WTC11 (cell line): Measurements from ENCODE around the gene RAPGEF2. TPM values are rescaled to one million over a fixed set of nuclear protein-coding genes. Genes with fewer than 3 reads are reported as not detected.

ENCODE experiments used
- ATAC-seq: fragments of 200-7000 bp; cut with Tn5 transposase; 2 replicates; pipeline ENCODE4 v1.10.0; 2021; ENCODE audit warnings: mild to moderate bottlenecking, moderate library complexity
- CTCF ChIA-PET: fragments of 300-600 bp; sonication (Branson Sonifier 250); formaldehyde crosslinking; loops from one replicate; lab custom pipeline; 2021; ENCODE audit warnings: antibody characterized with exemption; lab: Charles Lee
- POLR2A ChIA-PET: fragments of 350-600 bp; sonication (Branson Sonifier 250); formaldehyde crosslinking; loops from one replicate; lab custom pipeline; 2021; ENCODE audit warnings: antibody characterized with exemption; lab: Charles Lee
- DNase-seq: peaks from one replicate; pipeline ENCODE4 v3.0.0; 2021; ENCODE audit warnings: low spot score
- H3K27ac Mint-ChIP-seq: 2 replicates; pipeline ENCODE4 v1.8.0; 2021; ENCODE audit warnings: mixed read lengths
- H3K27me3 Mint-ChIP-seq: 2 replicates; pipeline ENCODE4 v1.8.0; 2021; ENCODE audit warnings: low read depth, mild to moderate bottlenecking, moderate library complexity, mixed read lengths
- H3K36me3 Mint-ChIP-seq: 2 replicates; pipeline ENCODE4 v1.8.0; 2021; ENCODE audit warnings: mixed read lengths
- H3K4me1 Mint-ChIP-seq: 2 replicates; pipeline ENCODE4 v1.8.0; 2022; ENCODE audit warnings: mixed read lengths
- H3K4me3 Mint-ChIP-seq: 2 replicates; pipeline ENCODE4 v1.8.0; 2021; ENCODE audit warnings: mild to moderate bottlenecking, moderate library complexity, mixed read lengths
- H3K9me3 Mint-ChIP-seq: 2 replicates; pipeline ENCODE4 v1.8.0; 2021; ENCODE audit warnings: mixed read lengths
- CDX4 ChIP-seq: fragments of 250-450 bp; sonication (Bioruptor Pico); IDR thresholded peaks from 2 replicates; pipeline ENCODE4 v1.9.0; 2021; ENCODE audit warnings: moderate library complexity, mild to moderate bottlenecking, inconsistent platforms, borderline replicate concordance
- FOXP1 ChIP-seq: sonication (generic); formaldehyde crosslinking; IDR thresholded peaks from 2 replicates; pipeline ENCODE4 v1.8.0; 2022; ENCODE audit warnings: missing genetic modification reagents, mild to moderate bottlenecking, moderate library complexity, borderline replicate concordance
- GRHL2 ChIP-seq: fragments of 250-450 bp; sonication (Bioruptor Pico); IDR thresholded peaks from 2 replicates; pipeline ENCODE4 v1.8.0; 2022; ENCODE audit warnings: mild to moderate bottlenecking, moderate library complexity; ENCODE audit not compliant: insufficient replicate concordance, severe bottlenecking
- IRF1 ChIP-seq: sonication (generic); formaldehyde crosslinking; IDR thresholded peaks from 2 replicates; pipeline ENCODE4 v1.8.0; 2023; ENCODE audit warnings: missing genetic modification reagents
- MYBL2 ChIP-seq: sonication (generic); formaldehyde crosslinking; IDR thresholded peaks from 2 replicates; pipeline ENCODE4 v1.8.1; 2023; ENCODE audit warnings: mild to moderate bottlenecking, moderate library complexity, missing genetic modification reagents
- NFATC4 ChIP-seq: fragments of 250-450 bp; sonication (Bioruptor Pico); IDR thresholded peaks from 2 replicates; pipeline ENCODE4 v1.9.0; 2021; ENCODE audit warnings: mild to moderate bottlenecking
- NFE2L1 ChIP-seq: sonication (generic); formaldehyde crosslinking; IDR thresholded peaks from 2 replicates; pipeline ENCODE4 v1.8.1; 2023; ENCODE audit warnings: missing genetic modification reagents
- NR1H2 ChIP-seq: sonication (generic); formaldehyde crosslinking; IDR thresholded peaks from 2 replicates; pipeline ENCODE4 v1.9.0; 2021; ENCODE audit warnings: mild to moderate bottlenecking, moderate library complexity, missing genetic modification reagents
- NR2C2 ChIP-seq: sonication (generic); formaldehyde crosslinking; IDR thresholded peaks from 2 replicates; pipeline ENCODE4 v1.8.0; 2022; ENCODE audit warnings: mild to moderate bottlenecking, missing genetic modification reagents
- RELA ChIP-seq: sonication (generic); formaldehyde crosslinking; IDR thresholded peaks from 2 replicates; pipeline ENCODE4 v1.8.1; 2022; ENCODE audit warnings: missing genetic modification reagents, mild to moderate bottlenecking, borderline replicate concordance
- SMAD3 ChIP-seq: sonication (generic); formaldehyde crosslinking; IDR thresholded peaks from 2 replicates; pipeline ENCODE4 v1.8.0; 2022; ENCODE audit warnings: missing genetic modification reagents, mild to moderate bottlenecking, borderline replicate concordance
- ZNF138 ChIP-seq: sonication (generic); formaldehyde crosslinking; conservative IDR thresholded peaks from 2 replicates; pipeline ENCODE4 v1.8.1; 2022; ENCODE audit warnings: mild to moderate bottlenecking, moderate library complexity, missing genetic modification reagents
- ZNF263 ChIP-seq: sonication (generic); formaldehyde crosslinking; IDR thresholded peaks from 2 replicates; pipeline ENCODE4 v1.8.1; 2022; ENCODE audit warnings: low read depth, mild to moderate bottlenecking, moderate library complexity, missing genetic modification reagents
- ZNF317 ChIP-seq: sonication (generic); formaldehyde crosslinking; IDR thresholded peaks from 2 replicates; pipeline ENCODE4 v1.8.1; 2023; ENCODE audit warnings: low read depth, mild to moderate bottlenecking, moderate library complexity, missing genetic modification reagents, borderline replicate concordance
- ZNF396 ChIP-seq: fragments of 250-450 bp; sonication (Bioruptor Pico); IDR thresholded peaks from 2 replicates; pipeline ENCODE4 v1.8.0; 2021; ENCODE audit warnings: mild to moderate bottlenecking, moderate library complexity, borderline replicate concordance
- ZNF423 ChIP-seq: fragments of 250-450 bp; sonication (Bioruptor Pico); IDR thresholded peaks from 2 replicates; pipeline ENCODE4 v2.1.2; 2022; ENCODE audit warnings: mild to moderate bottlenecking, moderate library complexity
- ZNF671 ChIP-seq: fragments of 250-450 bp; sonication (Bioruptor Pico); IDR thresholded peaks from 2 replicates; pipeline ENCODE4 v1.8.0; 2021; ENCODE audit warnings: mild to moderate bottlenecking
- ZSCAN18 ChIP-seq: fragments of 250-450 bp; sonication (Bioruptor Pico); IDR thresholded peaks from 2 replicates; pipeline ENCODE4 v2.1.2; 2022; ENCODE audit warnings: mild to moderate bottlenecking, moderate library complexity
- total RNA-seq: library from RNA; stranded (reverse); gene quantifications from 3 replicates; pipeline ENCODE4 v1.2.3, GENCODE V29; 2021
- TF ChIP-seq, protein P1 (sequence below): sonication (generic); formaldehyde crosslinking; IDR thresholded peaks from 2 replicates; pipeline ENCODE4 v1.8.1; 2023; ENCODE audit warnings: mild to moderate bottlenecking, missing genetic modification reagents
- TF ChIP-seq, protein P2 (sequence below): sonication (generic); formaldehyde crosslinking; IDR thresholded peaks from 2 replicates; pipeline ENCODE4 v1.8.1; 2022; ENCODE audit warnings: mild to moderate bottlenecking, moderate library complexity, missing genetic modification reagents
- TF ChIP-seq, protein P3 (sequence below): fragments of 250-450 bp; sonication (Bioruptor Pico); IDR thresholded peaks from 2 replicates; pipeline ENCODE4 v1.9.0; 2021; ENCODE audit warnings: mild to moderate bottlenecking
- TF ChIP-seq, protein P4 (sequence below): sonication (generic); formaldehyde crosslinking; IDR thresholded peaks from 2 replicates; pipeline ENCODE4 v1.8.0; 2022; ENCODE audit warnings: mild to moderate bottlenecking, missing genetic modification reagents

Gene RAPGEF2
- total RNA-seq, 1 experiment from 2014 or later = 40.6 TPM

- TF ChIP-seq, protein P1, sequence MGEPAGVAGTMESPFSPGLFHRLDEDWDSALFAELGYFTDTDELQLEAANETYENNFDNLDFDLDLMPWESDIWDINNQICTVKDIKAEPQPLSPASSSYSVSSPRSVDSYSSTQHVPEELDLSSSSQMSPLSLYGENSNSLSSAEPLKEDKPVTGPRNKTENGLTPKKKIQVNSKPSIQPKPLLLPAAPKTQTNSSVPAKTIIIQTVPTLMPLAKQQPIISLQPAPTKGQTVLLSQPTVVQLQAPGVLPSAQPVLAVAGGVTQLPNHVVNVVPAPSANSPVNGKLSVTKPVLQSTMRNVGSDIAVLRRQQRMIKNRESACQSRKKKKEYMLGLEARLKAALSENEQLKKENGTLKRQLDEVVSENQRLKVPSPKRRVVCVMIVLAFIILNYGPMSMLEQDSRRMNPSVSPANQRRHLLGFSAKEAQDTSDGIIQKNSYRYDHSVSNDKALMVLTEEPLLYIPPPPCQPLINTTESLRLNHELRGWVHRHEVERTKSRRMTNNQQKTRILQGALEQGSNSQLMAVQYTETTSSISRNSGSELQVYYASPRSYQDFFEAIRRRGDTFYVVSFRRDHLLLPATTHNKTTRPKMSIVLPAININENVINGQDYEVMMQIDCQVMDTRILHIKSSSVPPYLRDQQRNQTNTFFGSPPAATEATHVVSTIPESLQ = no peak
- no peak for TF ChIP-seq SMAD3 (CRISPR knock-in tag)
- TF ChIP-seq NR1H2 (CRISPR knock-in tag) = no peak
- no peak for TF ChIP-seq ZNF671 (CRISPR knock-in tag)
- no peak for TF ChIP-seq ZNF138 (CRISPR knock-in tag)
Measured at GRCh38 chr4:159370286-159370685, 267.4 kb downstream of the RAPGEF2 start (continued).

DNA sequence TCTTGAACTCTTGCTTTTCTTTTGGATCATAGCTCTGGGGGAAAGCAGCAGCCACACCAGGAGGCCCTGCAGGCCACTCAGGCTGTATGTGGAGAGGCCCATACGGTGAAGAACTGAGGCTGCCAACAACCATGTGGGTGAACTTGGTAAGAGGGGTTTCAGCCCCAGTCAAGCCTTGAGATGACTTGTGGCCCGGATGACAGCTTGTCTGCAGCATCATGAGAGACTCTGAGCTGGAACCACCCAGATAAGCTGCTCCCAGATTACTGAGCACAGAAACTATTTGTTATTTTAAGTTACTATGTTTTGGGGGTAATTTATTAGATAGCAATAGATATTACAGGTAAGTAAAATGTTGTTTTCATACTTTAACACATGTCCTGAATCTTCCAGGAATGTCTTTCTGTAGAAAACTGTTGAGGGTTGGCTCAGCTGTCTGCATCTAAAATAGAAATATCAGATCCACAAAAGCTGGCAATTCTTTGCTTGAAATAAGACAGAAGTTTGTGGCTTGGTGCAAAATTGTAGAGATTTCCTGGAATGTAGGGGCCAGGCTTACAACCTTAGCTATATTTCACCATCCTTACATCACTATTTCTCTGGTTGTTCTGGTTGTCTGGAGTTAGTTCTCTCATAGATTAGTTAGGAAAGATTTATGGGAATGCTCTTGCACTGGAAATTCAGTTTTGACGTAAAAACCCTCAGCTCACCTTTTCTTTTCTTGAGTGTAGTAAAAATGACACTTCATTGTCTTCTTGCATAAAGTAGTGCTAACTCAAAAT lies 272.1 kb downstream of the RAPGEF2 start:
- CTCF ChIA-PET = interaction anchor here (1.3 kb wide), 1 partner anchor 81 kb away, joined by 3 read pairs; no protein-coding TSS in a partner anchor
- peaks cover 2% of the 10 kb centered on the region; the same call in 1 of the 2 replicates for H3K27me3 Mint-ChIP-seq
- H3K9me3 Mint-ChIP-seq = peaks cover 16% of the 10 kb centered on the region
- H3K4me1 Mint-ChIP-seq = no peaks in the 10 kb centered on the region
- 0 out of 2 replicates have a peak, but pooled peaks cover 2% of the 10 kb centered on the region for H3K36me3 Mint-ChIP-seq
- no peak overlapping the region for H3K27ac Mint-ChIP-seq
- no peak overlapping the region for H3K4me3 Mint-ChIP-seq
- POLR2A ChIA-PET = interaction anchor here (0.6 kb wide), 1 partner anchor 70 kb away, joined by 3 read pairs; no protein-coding TSS in a partner anchor
- TF ChIP-seq ZNF671 (CRISPR knock-in tag) (no peak), GRHL2 (CRISPR knock-in tag) (no peak), RELA (CRISPR knock-in tag) (no peak), ZNF263 (CRISPR knock-in tag) (no peak), ZNF396 (no peak), NFATC4 (CRISPR knock-in tag) (no peak), ZNF317 (CRISPR knock-in tag) (no peak), ZSCAN18 (CRISPR knock-in tag) (no peak), FOXP1 (no peak), ZNF423 (CRISPR knock-in tag) (no peak), NR2C2 (no peak), MYBL2 (CRISPR knock-in tag) (no peak), IRF1 (CRISPR knock-in tag) (no peak), CDX4 (CRISPR knock-in tag) (no peak), NFE2L1 (CRISPR knock-in tag) (no peak)
- TF ChIP-seq, protein P2, sequence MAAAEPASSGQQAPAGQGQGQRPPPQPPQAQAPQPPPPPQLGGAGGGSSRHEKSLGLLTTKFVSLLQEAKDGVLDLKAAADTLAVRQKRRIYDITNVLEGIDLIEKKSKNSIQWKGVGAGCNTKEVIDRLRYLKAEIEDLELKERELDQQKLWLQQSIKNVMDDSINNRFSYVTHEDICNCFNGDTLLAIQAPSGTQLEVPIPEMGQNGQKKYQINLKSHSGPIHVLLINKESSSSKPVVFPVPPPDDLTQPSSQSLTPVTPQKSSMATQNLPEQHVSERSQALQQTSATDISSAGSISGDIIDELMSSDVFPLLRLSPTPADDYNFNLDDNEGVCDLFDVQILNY = no peak
- TF ChIP-seq, protein P3, sequence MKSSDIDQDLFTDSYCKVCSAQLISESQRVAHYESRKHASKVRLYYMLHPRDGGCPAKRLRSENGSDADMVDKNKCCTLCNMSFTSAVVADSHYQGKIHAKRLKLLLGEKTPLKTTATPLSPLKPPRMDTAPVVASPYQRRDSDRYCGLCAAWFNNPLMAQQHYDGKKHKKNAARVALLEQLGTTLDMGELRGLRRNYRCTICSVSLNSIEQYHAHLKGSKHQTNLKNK = no peak
- TF ChIP-seq, protein P4, sequence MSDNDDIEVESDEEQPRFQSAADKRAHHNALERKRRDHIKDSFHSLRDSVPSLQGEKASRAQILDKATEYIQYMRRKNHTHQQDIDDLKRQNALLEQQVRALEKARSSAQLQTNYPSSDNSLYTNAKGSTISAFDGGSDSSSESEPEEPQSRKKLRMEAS (CRISPR knock-in tag) = no peak
- DNase-seq (no peak), ATAC-seq (no peak)
